BLaER1 treated with 17β-estradiol and CSF1 and Interleukin-3, amounts not matched to agents 10 nM and 100 nM (cell line): ENCODE measurements around the gene PALB2.
"Not testable (repeated sequence)": the region's sequence is repeated elsewhere in the genome, so short reads cannot be mapped to it uniquely, and the experiment has no call there.

Experiments
- H3K27ac ChIP-seq, 11 experiments: shearing (Covaris generic); formaldehyde crosslinking; 2 replicates each; pipeline ENCODE4 v1.8.1; 2022
- H3K27me3 ChIP-seq, 11 experiments: shearing (Covaris generic); formaldehyde crosslinking; 2 replicates each; pipeline ENCODE4 v1.8.1; 2022
- H3K36me3 ChIP-seq, 11 experiments: shearing (Covaris generic); formaldehyde crosslinking; 2 replicates each; pipeline ENCODE4 v1.8.1; 2022
- H3K4me1 ChIP-seq, 10 experiments: shearing (Covaris generic); formaldehyde crosslinking; 2 replicates each; pipeline ENCODE4 v1.8.1; 2022
- H3K4me2 ChIP-seq, 11 experiments: shearing (Covaris generic); formaldehyde crosslinking; 2 replicates each; pipeline ENCODE4 v1.8.1; 2022
- H3K4me3 ChIP-seq, 10 experiments: shearing (Covaris generic); formaldehyde crosslinking; 2 replicates each; pipeline ENCODE4 v1.8.1; 2022
- H3K9ac ChIP-seq, 11 experiments: shearing (Covaris generic); formaldehyde crosslinking; 2 replicates each; pipeline ENCODE4 v1.8.1; 2022
- H3K9me3 ChIP-seq, 11 experiments: shearing (Covaris generic); formaldehyde crosslinking; replicated peaks in 1 of 11; 2 replicates each; pipeline ENCODE4 v1.8.1; 2022
- H4K20me1 ChIP-seq, 11 experiments: shearing (Covaris generic); formaldehyde crosslinking; 2 replicates each; pipeline ENCODE4 v1.8.1; 2022
- Cebpa-rat ChIP-seq, 11 experiments: shearing (Covaris generic); IDR thresholded peaks; 2 replicates each; pipeline ENCODE4 v1.8.1; 2022

PALB2 gene

DNA sequence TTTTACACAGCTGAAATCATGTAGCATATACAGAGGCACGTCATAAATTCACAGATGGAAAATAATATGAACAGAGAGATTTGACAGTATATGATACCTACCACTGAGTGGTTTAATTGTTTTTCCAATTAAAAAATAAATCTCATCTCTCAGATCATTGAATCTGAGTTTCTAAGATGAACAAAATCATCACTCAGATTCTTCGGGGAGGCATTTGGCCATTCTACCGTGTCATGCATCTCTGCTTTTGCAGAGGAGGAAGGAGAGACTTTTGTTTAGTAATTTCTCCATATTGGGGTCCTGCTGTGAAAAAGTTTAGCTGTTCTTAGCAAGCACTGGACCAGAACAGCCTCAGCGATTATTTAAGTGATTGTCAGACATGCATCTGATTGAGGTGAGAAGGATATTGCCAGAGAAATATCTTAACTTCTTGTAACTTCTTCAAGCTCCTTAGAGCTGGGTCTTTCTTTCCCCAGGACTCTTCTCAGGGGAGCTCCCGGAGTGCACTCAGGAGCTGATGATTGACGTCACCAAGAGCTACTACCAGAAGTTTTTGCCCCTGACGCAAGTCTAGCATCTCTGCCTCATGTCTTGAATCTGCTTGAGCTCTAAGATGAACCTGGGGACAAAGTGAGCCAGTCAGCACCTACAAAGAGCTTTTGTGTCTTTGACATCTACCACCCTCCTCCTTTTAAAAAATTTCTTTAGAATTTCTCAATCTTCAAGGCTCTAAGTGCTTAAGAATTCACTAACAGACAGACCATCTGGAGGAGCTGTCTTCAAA, 25.7 kb upstream of the PALB2 start:
- H3K4me2 ChIP-seq = no peak overlapping the region
- no peaks in the 10 kb centered on the region for H3K27me3 ChIP-seq
- no peak overlapping the region for H3K4me3 ChIP-seq
- peaks cover 83 to 100% (median 97%) of the 10 kb centered on the region in 11 experiments for H3K36me3 ChIP-seq
- TF ChIP-seq Cebpa-rat (IDR thresholded peaks at IDR 0.05) = no peak
- peaks cover 0 to 35% (median 20%) of the 10 kb centered on the region in 11 experiments; a peak in 13 of 22 replicates for H4K20me1 ChIP-seq
- H3K9ac ChIP-seq = no peak overlapping the region
- H3K27ac ChIP-seq = no peak overlapping the region
- H3K9me3 ChIP-seq = no peaks in the 10 kb centered on the region
- H3K4me1 ChIP-seq = peaks cover 7 to 25% (median 18%) of the 10 kb centered on the region in 10 experiments; a peak in 18 of 20 replicates

GRCh38 chr16:23663918-23664317, 22.8 kb upstream of the PALB2 start:
- Histone ChIP-seq H3K4me2 (no peak overlapping the region), H3K4me3 (no peak overlapping the region), H3K36me3 (peaks cover 100% of the 10 kb centered on the region in 11 experiments), H4K20me1 (peaks cover 0 to 22% (median 6%) of the 10 kb centered on the region in 11 experiments; a peak in 8 of 22 replicates), H3K9me3 (no peaks in the 10 kb centered on the region), H3K27ac (no peak overlapping the region), H3K9ac (no peak overlapping the region), H3K27me3 (no peaks in the 10 kb centered on the region), H3K4me1 (peaks cover 0 to 3% (median 0%) of the 10 kb centered on the region in 10 experiments; a peak in 5 of 20 replicates)
- TF ChIP-seq Cebpa-rat (IDR thresholded peaks at IDR 0.05) = no peak

DNA sequence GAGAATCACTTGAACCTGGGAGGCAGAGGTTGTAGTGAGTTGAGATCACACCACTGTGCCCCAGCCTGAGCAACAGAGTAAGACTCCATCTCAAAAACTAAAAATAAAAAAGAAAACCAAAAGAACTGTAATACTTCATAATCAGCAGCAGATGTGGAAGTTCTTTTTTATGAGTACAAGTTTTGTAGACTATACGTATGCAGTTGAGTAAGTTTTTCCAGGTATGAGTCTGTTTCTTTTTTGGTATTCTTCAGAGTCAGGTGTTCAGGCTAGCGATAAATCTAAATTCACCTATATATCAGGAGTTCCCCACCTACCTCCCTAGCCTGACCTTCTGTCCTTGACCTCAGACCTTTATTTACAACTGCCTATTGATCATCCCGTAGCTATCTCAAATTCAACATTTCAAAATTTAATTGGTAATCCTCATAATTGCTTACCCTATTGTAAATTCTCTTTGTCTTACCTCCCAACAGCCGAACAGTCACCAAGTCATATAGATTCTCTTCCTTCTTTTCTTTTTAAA, 10.9 kb upstream of the PALB2 start:
- Histone ChIP-seq H3K27me3 (no peaks in the 10 kb centered on the region), H4K20me1 (peaks cover 28 to 79% (median 63%) of the 10 kb centered on the region in 11 experiments; a peak in 20 of 22 replicates), H3K9ac (no peak overlapping the region), H3K4me2 (no peak overlapping the region), H3K4me3 (no peak overlapping the region), H3K9me3 (peaks cover 0 to 11% (median 0%) of the 10 kb centered on the region in 11 experiments; a peak in 5 of 22 replicates), H3K4me1 (peaks cover 0 to 4% (median 0%) of the 10 kb centered on the region in 10 experiments; a peak in 1 of 20 replicates), H3K36me3 (peaks cover 82 to 100% (median 98%) of the 10 kb centered on the region in 11 experiments), H3K27ac (no peak overlapping the region)
- TF ChIP-seq Cebpa-rat (IDR thresholded peaks at IDR 0.05) = no peak

DNA sequence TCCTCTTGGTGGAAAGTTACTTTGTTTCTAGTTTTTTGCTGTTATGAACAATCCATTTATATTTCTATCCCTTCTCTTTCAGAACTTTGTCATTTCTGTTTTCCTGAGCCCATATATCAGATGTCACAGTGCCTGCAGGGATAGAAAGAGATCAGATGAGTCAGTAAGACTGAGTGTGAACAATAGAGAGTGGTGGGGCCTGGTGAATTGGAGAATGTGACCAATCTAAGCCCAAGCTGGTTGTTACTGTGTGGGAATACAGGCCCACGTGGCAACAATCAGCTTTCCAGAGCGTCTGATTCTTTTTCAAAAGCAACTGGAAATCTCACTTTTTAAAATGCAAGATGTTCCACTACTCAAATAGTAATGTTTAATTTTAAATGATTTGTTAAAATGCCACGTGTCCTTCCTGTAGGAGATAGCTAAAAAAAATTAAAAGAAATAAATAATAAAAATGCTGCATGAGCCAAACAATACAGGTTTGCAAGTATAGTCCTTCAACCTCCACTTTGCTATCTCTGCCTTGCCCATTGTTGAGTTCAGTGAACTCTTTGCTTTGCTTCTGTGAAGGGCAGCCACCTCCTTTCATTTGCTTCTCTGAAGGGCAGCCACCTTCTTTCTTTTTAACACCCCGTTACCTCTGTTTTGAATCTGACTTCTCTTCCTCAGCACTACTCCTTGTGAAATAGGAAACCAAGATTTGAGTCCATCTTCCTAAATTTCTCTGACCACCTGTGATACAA, 9.7 kb upstream of the PALB2 start:
- no peaks in the 10 kb centered on the region for H3K27me3 ChIP-seq
- no peak for TF ChIP-seq Cebpa-rat (IDR thresholded peaks at IDR 0.05)
- H3K4me1 ChIP-seq = peaks cover 0 to 4% (median 0%) of the 10 kb centered on the region in 10 experiments; a peak in 1 of 20 replicates
- H3K36me3 ChIP-seq = peaks cover 87 to 100% (median 99%) of the 10 kb centered on the region in 11 experiments
- H3K9ac ChIP-seq = peak overlapping the region in 1 of 11 experiments; percentile 10; a peak in 1 of 22 replicates
- no peak overlapping the region for H3K4me3 ChIP-seq
- no peak overlapping the region for H3K27ac ChIP-seq
- peaks cover 0 to 11% (median 0%) of the 10 kb centered on the region in 11 experiments; a peak in 6 of 22 replicates for H3K9me3 ChIP-seq
- H4K20me1 ChIP-seq = peaks cover 25 to 79% (median 66%) of the 10 kb centered on the region in 11 experiments; a peak in 20 of 22 replicates
- no peak overlapping the region for H3K4me2 ChIP-seq

DNA sequence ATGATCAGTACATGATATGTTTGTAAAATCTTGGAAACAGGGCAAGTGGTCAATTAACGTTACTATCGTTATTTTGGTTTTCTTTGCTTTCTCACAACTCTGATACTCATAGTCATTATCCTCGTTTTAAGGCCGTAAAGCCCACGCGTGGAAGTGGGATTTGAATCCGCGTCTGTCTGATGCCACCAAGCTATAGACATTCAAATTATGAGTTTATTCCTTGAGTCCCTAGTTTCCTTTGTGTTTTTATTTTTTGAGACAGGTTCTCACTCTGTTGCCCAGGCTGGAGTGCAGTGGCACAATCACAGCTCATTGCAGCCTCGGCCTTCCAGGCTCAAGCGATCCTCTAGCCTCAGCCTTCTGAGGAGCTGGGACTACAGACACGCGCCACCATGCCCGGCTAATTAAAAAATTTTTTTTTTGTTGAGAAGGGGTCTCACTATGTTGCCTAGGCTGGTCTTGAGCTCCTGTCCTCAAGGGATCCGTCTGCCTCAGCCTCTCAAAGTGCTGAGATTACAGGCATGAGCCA, 1.2 kb upstream of the PALB2 start:
- H3K4me2 ChIP-seq = peak overlapping the region; percentile 77 to 96 (median 88)
- H3K4me1 ChIP-seq = peaks cover 25 to 34% (median 26%) of the 10 kb centered on the region in 10 experiments
- peaks cover 0 to 3% (median 0%) of the 10 kb centered on the region in 11 experiments; a peak in 2 of 22 replicates for H3K9me3 ChIP-seq
- H4K20me1 ChIP-seq = peaks cover 3 to 31% (median 11%) of the 10 kb centered on the region in 11 experiments; a peak in 13 of 22 replicates
- no peaks in the 10 kb centered on the region for H3K27me3 ChIP-seq
- no peak for TF ChIP-seq Cebpa-rat (IDR thresholded peaks at IDR 0.05)
- peak overlapping the region; percentile 71 to 96 (median 92); a peak in 20 of 22 replicates for H3K27ac ChIP-seq
- H3K9ac ChIP-seq = peak overlapping the region; percentile 88 to 96 (median 94)
- H3K4me3 ChIP-seq = peak overlapping the region; percentile 71 to 97 (median 90)
- peaks cover 51 to 66% (median 60%) of the 10 kb centered on the region in 11 experiments for H3K36me3 ChIP-seq

DNA sequence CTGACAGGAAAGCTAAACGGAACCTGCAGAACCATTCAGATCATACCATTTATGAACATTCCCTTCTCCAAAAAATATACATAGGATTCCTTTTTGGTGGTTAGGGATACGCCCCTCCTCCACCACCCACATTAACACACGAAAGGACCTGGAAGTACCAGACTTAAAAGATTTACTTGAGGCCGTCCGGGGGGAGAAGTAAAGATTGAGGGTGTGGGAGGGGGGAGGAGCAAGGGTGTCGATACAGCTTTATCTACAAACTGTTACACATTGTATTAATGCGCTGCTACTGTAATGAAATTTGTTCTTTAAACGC, 537 bp downstream of the PALB2 start:
- Histone ChIP-seq H3K9ac (peak overlapping the region; percentile 88 to 96 (median 94)), H3K9me3 (no peaks in the 10 kb centered on the region), H4K20me1 (peaks cover 0 to 14% (median 0%) of the 10 kb centered on the region in 11 experiments; a peak in 7 of 22 replicates), H3K4me3 (peak overlapping the region; percentile 71 to 97 (median 90)), H3K4me1 (peaks cover 25 to 38% (median 26%) of the 10 kb centered on the region in 10 experiments), H3K27ac (peak overlapping the region; percentile 66 to 96 (median 92)), H3K36me3 (peaks cover 47 to 64% (median 58%) of the 10 kb centered on the region in 11 experiments), H3K4me2 (peak overlapping the region; percentile 84 to 98 (median 93)), H3K27me3 (no peaks in the 10 kb centered on the region)
- TF ChIP-seq Cebpa-rat (IDR thresholded peaks at IDR 0.05) = no peak

DNA sequence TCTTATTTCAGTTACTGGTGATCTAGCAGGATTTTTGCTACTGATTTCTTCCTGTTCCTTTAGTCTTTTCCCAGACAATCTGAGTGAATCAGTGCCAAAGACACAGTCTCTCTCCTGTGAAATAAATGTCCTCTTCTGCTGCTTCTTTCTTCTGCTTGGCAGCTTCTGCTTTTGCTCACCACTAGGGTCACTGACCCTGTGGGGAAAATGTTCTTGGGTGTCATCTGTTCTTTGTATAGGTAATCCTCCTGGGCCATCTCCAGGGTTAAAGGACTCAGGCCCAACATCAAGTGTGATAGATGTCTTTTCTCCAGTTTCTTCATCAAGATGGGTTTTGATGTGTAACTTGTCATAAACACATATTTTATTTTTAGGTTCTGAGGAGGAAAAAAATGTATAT, 5.2 kb downstream of the PALB2 start:
- no peak for TF ChIP-seq Cebpa-rat (IDR thresholded peaks at IDR 0.05)
- Histone ChIP-seq H3K4me1 (peaks cover 10 to 25% (median 11%) of the 10 kb centered on the region in 10 experiments), H4K20me1 (peaks cover 0 to 16% (median 0%) of the 10 kb centered on the region in 11 experiments; a peak in 3 of 22 replicates), H3K9me3 (no peaks in the 10 kb centered on the region), H3K9ac (peak overlapping the region in 1 of 11 experiments; percentile 62; a peak in 1 of 22 replicates), H3K4me3 (no peak overlapping the region), H3K27ac (no peak overlapping the region), H3K4me2 (no peak overlapping the region), H3K36me3 (peaks cover 64 to 81% (median 74%) of the 10 kb centered on the region in 11 experiments), H3K27me3 (no peaks in the 10 kb centered on the region)

- Histone ChIP-seq H3K27me3 (no peaks in the 10 kb centered on the region), H3K27ac (no peak overlapping the region), H3K9me3 (no peaks in the 10 kb centered on the region), H3K4me3 (no peak overlapping the region), H4K20me1 (peaks cover 0 to 16% (median 0%) of the 10 kb centered on the region in 11 experiments; a peak in 4 of 22 replicates), H3K4me1 (peaks cover 0 to 14% (median under 1%) of the 10 kb centered on the region in 10 experiments; a peak in 12 of 20 replicates), H3K9ac (no peak overlapping the region), H3K4me2 (no peak overlapping the region), H3K36me3 (peaks cover 74 to 94% (median 86%) of the 10 kb centered on the region in 11 experiments)
- TF ChIP-seq Cebpa-rat (IDR thresholded peaks at IDR 0.05) = no peak
Measured at GRCh38 chr16:23634461-23635036, 6.6 kb downstream of the PALB2 start.

- not testable (repeated sequence) for H3K4me2 ChIP-seq, H3K27ac ChIP-seq, H3K9ac ChIP-seq, H3K27me3 ChIP-seq, H3K4me1 ChIP-seq, H3K4me3 ChIP-seq, H3K9me3 ChIP-seq
- Histone ChIP-seq H4K20me1 (peaks cover 0 to 16% (median 0%) of the 10 kb centered on the region in 11 experiments; a peak in 4 of 22 replicates), H3K36me3 (peaks cover 82 to 99% (median 89%) of the 10 kb centered on the region in 11 experiments)
Measured at GRCh38 chr16:23631874-23632273, 9.2 kb downstream of the PALB2 start.
